HG02642 (cell line): ENCODE results near the gene MS4A18.

ENCODE experiments used
- ATAC-seq: cut with Tn5 transposase; IDR thresholded peaks from one replicate; pipeline ENCODE4 v1.9.1; 2021; ENCODE audit warnings: mild to moderate bottlenecking; ENCODE audit not compliant: unreplicated experiment, poor library complexity

MS4A18 gene

DNA sequence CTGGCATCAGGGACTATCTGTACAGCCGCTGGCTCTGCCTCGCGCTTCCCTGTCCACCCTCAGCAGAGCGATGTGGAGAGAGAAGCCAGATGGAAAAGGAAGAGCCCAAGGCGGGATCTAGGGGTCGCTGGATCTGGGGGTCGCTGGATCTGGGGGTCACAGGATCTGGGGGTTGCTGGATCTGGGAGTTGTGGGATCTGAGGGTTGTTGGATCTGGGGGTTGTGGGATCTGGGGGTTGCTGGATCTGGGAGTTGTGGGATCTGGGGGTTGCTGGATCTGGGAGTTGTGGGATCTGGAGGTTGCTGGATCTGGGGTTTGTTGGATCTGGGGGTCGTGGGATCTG lies 58.6 kb downstream of the MS4A18 start:
- no peak for ATAC-seq

DNA sequence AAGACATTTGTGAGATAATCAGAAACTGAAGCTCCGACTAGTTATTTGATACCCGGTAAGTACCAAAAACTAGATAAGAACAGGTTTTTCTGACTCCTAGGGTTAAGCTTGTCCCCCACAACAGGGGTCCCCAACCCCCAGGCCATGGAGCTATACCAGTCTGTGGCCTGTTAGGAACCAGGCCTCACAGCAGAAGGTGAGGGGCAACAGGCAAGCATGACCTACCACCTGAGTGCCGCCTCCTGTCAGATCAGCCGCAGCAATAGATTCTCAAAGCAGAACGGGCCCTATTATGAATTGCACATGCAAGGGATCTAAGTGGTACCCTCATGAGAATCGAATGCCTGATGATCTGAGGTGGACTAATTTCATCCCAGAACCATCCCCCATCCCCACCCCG lies 59.4 kb downstream of the MS4A18 start:
- ATAC-seq, result no peak

- no peak for ATAC-seq
Measured at GRCh38 chr11:60785136-60785535, 60.6 kb downstream of the MS4A18 start, which contains the start of gene MS4A10. Gene MS4A10, plus strand, starts transcription at chr11:60785333. Its CDS starts 5,003 bp downstream, at chr11:60790336.

DNA sequence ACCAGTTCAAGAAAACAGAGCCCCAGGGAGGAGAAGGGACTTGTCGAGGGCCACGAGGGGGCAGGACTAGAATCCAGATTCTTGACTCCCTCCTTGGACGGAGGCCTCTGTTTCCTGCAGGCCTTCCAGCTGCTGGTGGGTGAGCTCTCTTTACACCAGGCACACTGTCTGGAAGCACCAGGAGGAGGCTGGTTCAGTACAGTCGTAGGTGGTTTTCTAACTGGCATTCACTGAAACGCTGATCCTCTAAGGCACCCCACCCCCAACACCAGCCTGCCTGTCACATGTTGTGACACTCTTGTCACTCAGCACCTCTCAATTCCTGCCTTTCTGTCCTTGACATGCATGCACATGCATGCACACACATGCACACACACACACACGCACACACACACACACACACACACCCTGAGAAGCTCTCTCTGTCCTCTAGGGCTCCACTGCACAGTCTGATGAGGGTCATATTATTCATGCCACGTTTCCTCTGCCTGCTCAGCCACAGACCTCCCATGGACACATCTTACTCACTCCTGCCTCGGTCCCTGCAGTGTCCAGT lies 61.4 kb downstream of the MS4A18 start:
- no peak for ATAC-seq

GRCh38 chr11:60786811-60787567 lies 62.5 kb downstream of the MS4A18 start:
- no peak for ATAC-seq

DNA sequence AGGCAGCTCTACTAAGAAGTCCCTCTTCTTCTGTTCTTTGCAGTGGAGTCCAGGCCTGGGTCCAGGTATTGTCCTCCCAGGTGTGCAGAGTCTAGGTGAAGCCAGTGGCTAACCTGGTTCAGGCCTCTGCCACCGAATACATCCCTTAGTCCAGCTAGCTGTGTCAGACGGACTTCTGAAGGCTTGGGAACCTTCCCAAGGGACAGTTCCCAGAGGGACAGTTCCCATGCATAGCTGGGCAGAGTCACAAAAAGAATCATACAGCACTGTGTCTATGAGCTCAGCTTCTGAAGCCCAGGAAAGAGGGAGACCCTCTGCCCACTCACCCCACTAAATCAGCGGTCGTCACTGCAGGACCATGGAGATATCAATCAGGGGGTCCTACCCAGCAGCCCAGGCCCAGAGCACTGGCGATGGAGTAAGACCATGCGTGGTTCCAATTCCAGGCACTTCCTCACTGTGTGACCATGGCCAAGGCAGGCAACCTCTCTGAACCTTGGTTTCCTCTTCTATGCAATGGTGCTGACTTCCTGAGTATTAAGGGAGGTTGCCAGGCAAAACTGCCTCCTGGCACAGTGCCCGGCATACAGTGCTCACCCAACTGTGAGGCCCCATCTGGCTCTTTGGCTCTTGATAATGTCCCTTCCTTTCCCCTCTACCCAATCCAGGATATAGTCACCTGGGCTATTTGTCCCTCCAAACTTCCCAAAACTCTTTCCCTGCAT lies 64.0 kb downstream of the MS4A18 start:
- no peak for ATAC-seq

- no peak for ATAC-seq
Measured at GRCh38 chr11:60790726-60791125, 66.2 kb downstream of the MS4A18 start.

DNA sequence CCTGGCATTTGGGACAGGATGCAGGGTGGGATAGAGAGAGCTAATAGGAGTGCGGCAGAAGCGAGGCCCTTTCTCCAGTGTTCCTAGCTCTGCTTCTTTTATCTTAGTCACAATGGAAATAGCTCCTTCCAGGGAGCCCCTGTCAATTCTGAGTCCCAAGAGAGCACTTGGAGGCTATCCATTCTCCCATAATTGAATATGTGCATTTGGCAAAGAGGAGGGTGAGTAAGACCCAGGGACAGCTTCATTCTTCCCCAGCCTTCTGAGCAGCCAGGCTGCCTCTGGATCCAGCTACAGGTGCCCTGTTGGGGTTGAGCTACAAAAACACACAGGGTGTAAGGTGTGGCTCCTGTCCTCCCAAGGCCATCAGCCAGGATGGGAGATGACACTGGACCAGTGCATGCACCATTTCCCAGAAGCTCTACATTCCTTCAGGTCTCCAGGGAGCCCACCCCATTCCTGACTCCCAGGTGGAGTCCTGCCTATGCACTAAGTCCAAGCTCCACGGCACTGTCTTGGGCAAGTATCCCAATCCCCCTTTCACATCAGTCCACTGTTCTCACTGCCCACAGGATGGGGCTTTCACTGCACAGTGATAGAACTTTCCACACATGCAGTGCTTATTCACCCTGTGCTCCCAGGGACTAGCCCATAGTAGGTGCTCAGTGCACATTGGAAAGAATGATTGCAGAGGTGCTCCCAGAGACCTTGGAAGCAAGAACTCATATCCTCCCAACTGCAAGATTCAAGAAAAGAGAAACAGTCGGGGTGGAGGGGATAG lies 66.8 kb downstream of the MS4A18 start:
- ATAC-seq, result no peak

DNA sequence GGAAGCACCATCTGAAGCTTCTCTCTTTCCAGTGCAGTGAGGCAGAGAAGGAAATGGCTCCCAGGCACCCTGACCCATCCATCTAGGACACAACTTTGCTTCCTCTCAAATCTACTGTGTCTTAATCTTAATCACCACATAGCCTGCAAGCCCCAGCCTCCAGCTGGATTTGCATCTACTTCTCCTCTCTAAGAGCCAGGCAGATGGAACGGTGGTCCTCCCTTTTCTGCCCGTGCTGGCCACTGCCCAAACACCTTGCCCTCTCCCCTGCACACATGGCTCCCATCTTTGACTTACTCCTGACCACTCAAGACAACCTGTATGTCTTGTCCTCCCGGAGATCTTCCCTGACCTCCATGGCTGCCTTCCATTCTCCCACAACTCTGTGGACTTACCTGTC lies 68.0 kb downstream of the MS4A18 start:
- no peak for ATAC-seq
